Neural progenitor cell (in vitro differentiated cells): ENCODE results near the gene CASP1.

Experiments used
- CTCF ChIP-seq: fragments of 200-600 bp; sonication (generic); IDR thresholded peaks from 2 replicates; pipeline ENCODE4 v1.5.1; 2017; ENCODE audit warnings: antibody characterized with exemption, mild to moderate bottlenecking
- EZH2 ChIP-seq: fragments of 200-600 bp; sonication (generic); IDR thresholded peaks from 2 replicates; pipeline ENCODE4 v1.6.1; 2017; ENCODE audit warnings: antibody characterized with exemption, mild to moderate bottlenecking, moderate library complexity
- EZH2phosphoT487 ChIP-seq: fragments of 200-600 bp; sonication (generic); IDR thresholded peaks from 2 replicates; pipeline ENCODE4 v1.6.1; 2017; ENCODE audit warnings: antibody characterized with exemption

- no peak for TF ChIP-seq CTCF
- no peak for TF ChIP-seq EZH2phosphoT487
- no peak for TF ChIP-seq EZH2
Measured at GRCh38 chr11:105023003-105023402, 11.9 kb downstream of the CASP1 start, which contains the start of gene CASP5.
